ENCODE results near the gene COL4A4. TPM values are rescaled to one million over a fixed set of nuclear protein-coding genes. Genes with fewer than 3 reads are reported as not detected.
A peak's percentile ranks its signal among the peaks of the same experiment; 100 is the strongest.

COL4A4 gene
- total RNA-seq, 1 donor from 2014 or later = 24.3 TPM

- no peak for DNase-seq
- Histone ChIP-seq H3K4me3 (no peak overlapping the region), H3K36me3 (no peaks in the 10 kb centered on the region), H3K9me3 (no peaks in the 10 kb centered on the region), H3K4me1 (no peaks in the 10 kb centered on the region), H3K27me3 (ENCODE audit: low read depth) (no peaks in the 10 kb centered on the region), H3K27ac (no peak overlapping the region)
- intact Hi-C loops (cut with DNase I) = no loop called here
- no peak for TF ChIP-seq CTCF (IDR thresholded peaks at IDR 0.05)
- no peak for ATAC-seq
These were observed 22.7 kb upstream of the COL4A4 start for GRCh38 chr2:227186751-227187150.

- TF ChIP-seq CTCF (IDR thresholded peaks at IDR 0.05) = no peak
- DNase-seq = no peak
- Histone ChIP-seq H3K4me3 (no peak overlapping the region), H3K36me3 (no peaks in the 10 kb centered on the region), H3K9me3 (no peaks in the 10 kb centered on the region), H3K27me3 (ENCODE audit: low read depth) (no peaks in the 10 kb centered on the region), H3K27ac (no peak overlapping the region), H3K4me1 (no peaks in the 10 kb centered on the region)
- no peak for ATAC-seq
- intact Hi-C loops (cut with DNase I) = no loop called here
These were observed 21.7 kb upstream of the COL4A4 start for GRCh38 chr2:227185615-227186232.

DNA sequence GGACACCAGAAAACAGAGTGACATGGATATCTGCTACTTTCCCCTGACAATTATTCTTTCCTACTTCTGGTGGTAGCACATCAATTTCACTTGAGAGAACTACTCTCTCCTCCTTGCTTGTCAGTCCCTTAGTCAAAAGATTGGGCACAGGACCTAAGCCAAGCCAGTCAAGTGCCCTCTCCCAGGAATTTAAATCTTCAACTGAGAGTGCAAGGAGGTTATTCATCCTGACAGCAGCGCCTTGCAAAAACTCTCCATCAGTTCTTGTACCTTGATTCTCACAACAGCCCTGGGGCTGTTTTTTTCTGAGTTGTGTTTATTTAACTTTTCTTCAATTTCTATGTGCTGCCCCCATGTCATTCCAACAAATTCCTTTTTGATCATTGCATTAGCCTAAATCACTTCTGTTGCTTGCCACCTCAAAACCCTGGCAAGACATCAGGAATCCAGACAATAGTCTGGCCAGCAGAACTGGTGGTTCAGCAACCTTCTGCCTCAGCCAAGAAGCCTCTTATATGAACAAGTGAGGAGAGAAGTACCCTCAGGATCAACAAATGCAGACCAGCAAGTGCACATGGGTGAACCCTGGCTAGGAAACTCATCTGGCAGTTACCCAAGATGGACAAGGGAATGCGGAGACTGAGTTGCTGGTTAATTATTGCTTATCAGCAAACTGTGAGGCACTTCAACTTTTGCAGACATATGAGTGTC lies 19.8 kb upstream of the COL4A4 start:
- no peak overlapping the region for H3K4me3 ChIP-seq
- no peak for TF ChIP-seq CTCF (IDR thresholded peaks at IDR 0.05)
- no peaks in the 10 kb centered on the region for H3K36me3 ChIP-seq
- no peaks in the 10 kb centered on the region for H3K27me3 ChIP-seq (ENCODE audit: low read depth)
- H3K9me3 ChIP-seq = no peaks in the 10 kb centered on the region
- H3K27ac ChIP-seq = no peak overlapping the region
- intact Hi-C loops (cut with DNase I) = no loop called here
- ATAC-seq (peak; percentile 87 to 93), DNase-seq (peak; percentile 51)
- no peaks in the 10 kb centered on the region for H3K4me1 ChIP-seq

DNA sequence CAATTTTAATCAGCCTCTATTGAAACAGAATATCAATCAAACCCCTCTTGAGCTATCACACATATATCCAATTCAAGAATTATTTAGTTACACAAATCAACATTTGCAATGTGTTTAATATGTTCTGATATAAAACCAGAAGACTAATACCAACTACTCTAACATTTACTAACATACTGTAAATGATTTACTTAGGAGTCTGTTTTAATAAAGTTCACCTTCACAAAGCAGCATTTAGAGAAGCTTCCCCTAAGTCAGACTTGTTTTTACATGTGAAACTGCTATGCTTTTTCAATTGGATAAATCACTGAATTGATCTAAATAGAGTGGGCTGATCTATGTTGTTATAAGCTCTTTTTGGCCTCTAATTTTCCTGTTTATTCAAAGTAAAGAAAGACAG lies 18.8 kb upstream of the COL4A4 start:
- no peaks in the 10 kb centered on the region for H3K4me1 ChIP-seq

GRCh38 chr2:227180770-227181169 lies 16.8 kb upstream of the COL4A4 start:
- TF ChIP-seq CTCF (IDR thresholded peaks at IDR 0.05) = no peak
- DNase-seq (no peak), ATAC-seq (no peak)
- Histone ChIP-seq H3K27me3 (ENCODE audit: low read depth) (no peaks in the 10 kb centered on the region), H3K4me3 (no peak overlapping the region), H3K36me3 (no peaks in the 10 kb centered on the region), H3K4me1 (no peaks in the 10 kb centered on the region), H3K9me3 (no peaks in the 10 kb centered on the region), H3K27ac (no peak overlapping the region)
- intact Hi-C loops (cut with DNase I) = no loop called here

More for the DNA sequence above, 18.8 kb upstream of the COL4A4 start:
- Histone ChIP-seq H3K27me3 (ENCODE audit: low read depth) (no peaks in the 10 kb centered on the region), H3K9me3 (no peaks in the 10 kb centered on the region), H3K36me3 (no peaks in the 10 kb centered on the region), H3K4me3 (no peak overlapping the region), H3K27ac (no peak overlapping the region)
- TF ChIP-seq CTCF (IDR thresholded peaks at IDR 0.05) = no peak
- ATAC-seq (no peak), DNase-seq (no peak)
- intact Hi-C loops (cut with DNase I) = no loop called here

Data from lower lobe of right lung (tissue), 2 donors.